Measurements from ENCODE around the gene C17orf113.

Gene C17orf113

GRCh38 chr17:42078396-42079043 is 28.1 kb upstream of the C17orf113 start:
- Histone ChIP-seq H2AFZ (ENCODE audit: low read depth, low read length) (no peak overlapping the region), H4K20me1 (ENCODE audit: insufficient read depth, low read length) (no peaks in the 10 kb centered on the region), H3K4me1 (ENCODE audit: insufficient read depth, low read length) (no peaks in the 10 kb centered on the region), H3K27me3 (ENCODE audit: insufficient read depth, low read length, poor library complexity) (peaks cover under 1% of the 10 kb centered on the region), H3K79me2 (ENCODE audit: insufficient read depth, low read length) (no peaks in the 10 kb centered on the region), H3K4me2 (ENCODE audit: insufficient read depth, low read length) (no peak overlapping the region), H3K36me3 (ENCODE audit: insufficient read depth, low read length) (no peaks in the 10 kb centered on the region), H3K9ac (ENCODE audit: low read depth, low read length) (no peak overlapping the region), H3K9me3 (ENCODE audit: insufficient read depth, low read length, severe bottlenecking) (no peaks in the 10 kb centered on the region), H3K4me3 (ENCODE audit: low read depth in 1 of 2, low read length in 2 of 2) (no peak overlapping the region), H3K27ac (ENCODE audit: low read length) (no peak overlapping the region)
- DNase-seq: no peak
- TF ChIP-seq CTCF (IDR thresholded peaks at IDR 0.05; ENCODE audit: borderline replicate concordance, extremely low read depth, low read length, poor library complexity, severe bottlenecking): no peak
- no peak for TF ChIP-seq EZH2 (IDR thresholded peaks at IDR 0.05; ENCODE audit: borderline replicate concordance, low read depth, low read length, severe bottlenecking)
- no peak for ATAC-seq (ENCODE audit: insufficient read depth, low read depth)

GRCh38 chr17:42077755-42078154 is 27.4 kb upstream of the C17orf113 start:
- Histone ChIP-seq H3K27ac (ENCODE audit: low read length) (no peak overlapping the region), H3K79me2 (ENCODE audit: insufficient read depth, low read length) (no peaks in the 10 kb centered on the region), H3K27me3 (ENCODE audit: insufficient read depth, low read length, poor library complexity) (peaks cover 5% of the 10 kb centered on the region), H2AFZ (ENCODE audit: low read depth, low read length) (no peak overlapping the region), H3K36me3 (ENCODE audit: insufficient read depth, low read length) (no peaks in the 10 kb centered on the region), H3K4me1 (ENCODE audit: insufficient read depth, low read length) (no peaks in the 10 kb centered on the region), H3K4me3 (ENCODE audit: low read depth in 1 of 2, low read length in 2 of 2) (no peak overlapping the region), H3K9me3 (ENCODE audit: insufficient read depth, low read length, severe bottlenecking) (no peaks in the 10 kb centered on the region), H3K4me2 (ENCODE audit: insufficient read depth, low read length) (no peak overlapping the region), H3K9ac (ENCODE audit: low read depth, low read length) (no peak overlapping the region), H4K20me1 (ENCODE audit: insufficient read depth, low read length) (no peaks in the 10 kb centered on the region)
- TF ChIP-seq CTCF (IDR thresholded peaks at IDR 0.05; ENCODE audit: borderline replicate concordance, extremely low read depth, low read length, poor library complexity, severe bottlenecking): no peak
- no peak for TF ChIP-seq EZH2 (IDR thresholded peaks at IDR 0.05; ENCODE audit: borderline replicate concordance, low read depth, low read length, severe bottlenecking)
- DNase-seq: no peak
- ATAC-seq (ENCODE audit: insufficient read depth, low read depth): no peak

- Histone ChIP-seq H3K27ac (ENCODE audit: low read length) (no peak overlapping the region), H3K79me2 (ENCODE audit: insufficient read depth, low read length) (no peaks in the 10 kb centered on the region), H3K36me3 (ENCODE audit: insufficient read depth, low read length) (no peaks in the 10 kb centered on the region), H3K4me2 (ENCODE audit: insufficient read depth, low read length) (no peak overlapping the region), H3K27me3 (ENCODE audit: insufficient read depth, low read length, poor library complexity) (peaks cover 12% of the 10 kb centered on the region), H2AFZ (ENCODE audit: low read depth, low read length) (no peak overlapping the region), H3K9me3 (ENCODE audit: insufficient read depth, low read length, severe bottlenecking) (no peaks in the 10 kb centered on the region), H3K9ac (ENCODE audit: low read depth, low read length) (no peak overlapping the region), H3K4me3 (ENCODE audit: low read depth in 1 of 2, low read length in 2 of 2) (no peak overlapping the region), H3K4me1 (ENCODE audit: insufficient read depth, low read length) (0 out of 2 replicates have a peak, but pooled peaks cover 3% of the 10 kb centered on the region), H4K20me1 (ENCODE audit: insufficient read depth, low read length) (no peaks in the 10 kb centered on the region)
- ATAC-seq (ENCODE audit: insufficient read depth, low read depth): no peak
- no peak for TF ChIP-seq EZH2 (IDR thresholded peaks at IDR 0.05; ENCODE audit: borderline replicate concordance, low read depth, low read length, severe bottlenecking)
- TF ChIP-seq CTCF (IDR thresholded peaks at IDR 0.05; ENCODE audit: borderline replicate concordance, extremely low read depth, low read length, poor library complexity, severe bottlenecking): no peak
- no peak for DNase-seq
Measured at GRCh38 chr17:42076797-42077559, 26.6 kb upstream of the C17orf113 start.
